ENCODE data around the gene ARHGAP42.

Gene ARHGAP42

GRCh38 chr11:100680070-100680469, 7.0 kb upstream of the ARHGAP42 start:
- DNase-seq (ENCODE audit: low read depth in 2 of 3, low spot score in 1 of 3): no peak

GRCh38 chr11:100681064-100681502, 6.0 kb upstream of the ARHGAP42 start:
- no peak for DNase-seq (ENCODE audit: low read depth in 2 of 3, low spot score in 1 of 3)

- DNase-seq (ENCODE audit: low read depth in 2 of 3, low spot score in 1 of 3): no peak
These were observed 4.7 kb upstream of the ARHGAP42 start for GRCh38 chr11:100682247-100682969.

GRCh38 chr11:100683126-100683525, 4.0 kb upstream of the ARHGAP42 start:
- no peak for DNase-seq (ENCODE audit: low read depth in 2 of 3, low spot score in 1 of 3)

GRCh38 chr11:100684101-100685065, 2.7 kb upstream of the ARHGAP42 start:
- DNase-seq (ENCODE audit: low read depth in 2 of 3, low spot score in 1 of 3): no peak

- no peak for DNase-seq (ENCODE audit: low read depth in 2 of 3, low spot score in 1 of 3)
These were observed 523 bp upstream of the ARHGAP42 start for GRCh38 chr11:100686476-100687053.

GRCh38 chr11:100687630-100688395, 725 bp downstream of the ARHGAP42 start:
- no peak for DNase-seq (ENCODE audit: low read depth in 2 of 3, low spot score in 1 of 3)

- DNase-seq (ENCODE audit: low read depth in 2 of 3, low spot score in 1 of 3): no peak
These were observed 2.1 kb downstream of the ARHGAP42 start for GRCh38 chr11:100689141-100689540.

GRCh38 chr11:100691896-100692653, 5.0 kb downstream of the ARHGAP42 start:
- no peak for DNase-seq (ENCODE audit: low read depth in 2 of 3, low spot score in 1 of 3)

GRCh38 chr11:100695911-100696310, 8.8 kb downstream of the ARHGAP42 start:
- no peak for DNase-seq (ENCODE audit: low read depth in 2 of 3, low spot score in 1 of 3)

- no peak for DNase-seq (ENCODE audit: low read depth in 2 of 3, low spot score in 1 of 3)
These were observed 16.1 kb downstream of the ARHGAP42 start for GRCh38 chr11:100703139-100703538.

- DNase-seq (ENCODE audit: low read depth in 2 of 3, low spot score in 1 of 3): no peak
These were observed 16.9 kb downstream of the ARHGAP42 start for GRCh38 chr11:100703801-100704575.

- no peak for DNase-seq (ENCODE audit: low read depth in 2 of 3, low spot score in 1 of 3)
These were observed 18.4 kb downstream of the ARHGAP42 start for GRCh38 chr11:100705447-100705846.

- DNase-seq (ENCODE audit: low read depth in 2 of 3, low spot score in 1 of 3): no peak
These were observed 19.1 kb downstream of the ARHGAP42 start for GRCh38 chr11:100706179-100706578.

- no peak for DNase-seq (ENCODE audit: low read depth in 2 of 3, low spot score in 1 of 3)
These were observed 22.3 kb downstream of the ARHGAP42 start for GRCh38 chr11:100709233-100709957.

GRCh38 chr11:100711984-100712383, 24.9 kb downstream of the ARHGAP42 start:
- DNase-seq (ENCODE audit: low read depth in 2 of 3, low spot score in 1 of 3): no peak

- DNase-seq (ENCODE audit: low read depth in 2 of 3, low spot score in 1 of 3): no peak
These were observed 25.5 kb downstream of the ARHGAP42 start for GRCh38 chr11:100712583-100712982.

GRCh38 chr11:100715165-100715761, 28.2 kb downstream of the ARHGAP42 start:
- no peak for DNase-seq (ENCODE audit: low read depth in 2 of 3, low spot score in 1 of 3)
